Astrocyte of the spinal cord (primary cell): Measurements from ENCODE around the gene ZFAND3.

Experiments used
- DNase-seq: peaks from one replicate; pipeline ENCODE4 v3.0.0; 2011; ENCODE audit warnings: low read depth, low spot score
- H3K4me3 ChIP-seq: 2 replicates; pipeline ENCODE4 v1.5.1; 2011; ENCODE audit warnings: low read depth, mild to moderate bottlenecking, low read length, moderate library complexity
- CTCF ChIP-seq: IDR thresholded peaks from 2 replicates; pipeline ENCODE4 v1.5.1; 2012; ENCODE audit warnings: low read depth, mild to moderate bottlenecking, low read length, inconsistent platforms
- in situ Hi-C: cut with HindIII; loops from 2 replicates; pipeline ENCODE4 v1.10.0; 2017; ENCODE audit warnings: low sequenced_read_pairs

The ZFAND3 gene

GRCh38 chr6:37826188-37826587 lies 6.7 kb downstream of the ZFAND3 start:
- no peak for TF ChIP-seq CTCF
- in situ Hi-C loops, result no loop called here
- no peak overlapping the region for H3K4me3 ChIP-seq
- no peak for DNase-seq

GRCh38 chr6:37826993-37827392 lies 7.5 kb downstream of the ZFAND3 start:
- TF ChIP-seq CTCF, result no peak
- in situ Hi-C loops, result no loop called here
- DNase-seq, result no peak
- no peak overlapping the region for H3K4me3 ChIP-seq

GRCh38 chr6:37827603-37828265 lies 8.2 kb downstream of the ZFAND3 start:
- no peak for DNase-seq
- no peak overlapping the region for H3K4me3 ChIP-seq
- TF ChIP-seq CTCF, result no peak
- in situ Hi-C loops, result no loop called here

- no peak for DNase-seq
- H3K4me3 ChIP-seq, result no peak overlapping the region
- TF ChIP-seq CTCF, result no peak
- in situ Hi-C loops, result no loop called here
These were observed 10.7 kb downstream of the ZFAND3 start for GRCh38 chr6:37830225-37830624.

GRCh38 chr6:37831457-37831856 lies 11.9 kb downstream of the ZFAND3 start:
- in situ Hi-C loops, result no loop called here
- no peak for DNase-seq
- TF ChIP-seq CTCF, result no peak
- no peak overlapping the region for H3K4me3 ChIP-seq

- no peak for DNase-seq
- in situ Hi-C loops, result no loop called here
- H3K4me3 ChIP-seq, result no peak overlapping the region
- TF ChIP-seq CTCF, result no peak
These were observed 16.4 kb downstream of the ZFAND3 start for GRCh38 chr6:37835923-37836322.
